Right lobe of liver (tissue), 6 donors: ENCODE data around the gene KCNMA1. TPM values are rescaled to one million over a fixed set of nuclear protein-coding genes. Genes with fewer than 3 reads are reported as not detected.

Experiments used
- ATAC-seq, 4 donors: fragments of 200-7000 bp; cut with Tn5 transposase; one replicate each; pipeline ENCODE4 v1.9.1; 2020; ENCODE audit warnings: mild to moderate bottlenecking in 4 of 4, moderate library complexity in 4 of 4
- DNase-seq, 3 donors: peaks; one replicate each; pipeline ENCODE4 v3.0.0-alpha.2; 2020
- H3K27ac ChIP-seq, 3 donors: fragments of 200-600 bp; one replicate each; pipeline ENCODE4 v1.8.0; 2022
- H3K27me3 ChIP-seq, 2 donors: fragments of 200-600 bp; one replicate each; pipeline ENCODE4 v1.8.0; 2022
- H3K36me3 ChIP-seq, 4 donors: fragments of 200-600 bp; sonication (generic) in 1 of 4; one replicate each; pipeline versions ENCODE4 v1.5.1 to v1.8.0; 2017 to 2022; ENCODE audit warnings: control low read depth in 1 of 4
- H3K4me1 ChIP-seq, 4 donors: fragments of 200-600 bp; sonication (generic) in 1 of 4; one replicate each; pipeline versions ENCODE4 v1.5.1 to v1.8.0; 2017 to 2022; ENCODE audit warnings: control low read depth in 1 of 4
- H3K4me3 ChIP-seq, 3 donors: fragments of 200-600 bp; one replicate each; pipeline ENCODE4 v1.8.0; 2022
- H3K9me3 ChIP-seq, 4 donors: fragments of 200-600 bp; sonication (generic) in 1 of 4; one replicate each; pipeline versions ENCODE4 v1.5.1 to v1.8.0; 2017 to 2022; ENCODE audit warnings: control low read depth in 1 of 4
- POLR2A ChIP-seq: fragments of 450-650 bp; IDR thresholded peaks from one replicate; pipeline ENCODE4 v1.6.1; 2017; ENCODE audit warnings: antibody characterized with exemption, mild to moderate bottlenecking
- WGBS: methylation state at CpG from one replicate; pipeline ENCODE4 v1.1.6; 2018; ENCODE audit warnings: low coverage, low lambda C conversion rate; ENCODE audit not compliant: insufficient coverage; ENCODE audit errors: missing lambda C conversion rate; 5-methylcytosine and 5-hydroxymethylcytosine counted together
- intact Hi-C, 2 donors: fragments of 100-400 bp; cut with DNase I; formaldehyde crosslinking; loops; one replicate each; pipeline versions ENCODE4 v1.11.2 to v1.14.1; 2022
- total RNA-seq, 6 experiments: library from RNA; depleted of rRNA in 2 of 6; stranded (reverse); fragments of >200 nt in 2 of 6; fragmentation: NEBNext Ultra II Directional in 3 of 6; extraction: Animal tissue kit (Norgen Biotek cat#: 25700) in 3 of 6; gene quantifications; one replicate each; pipeline versions ENCODE4 v1.1.0 to v1.2.4, GENCODE V29; 2016 to 2023
- TF ChIP-seq, protein P1 (sequence below), 4 donors: fragments of 200-600 bp in 3 of 4; fragments of 450-650 bp in 1 of 4; IDR thresholded peaks; one replicate each; pipeline versions ENCODE4 v1.5.1 to v1.8.0; 2016 to 2022; ENCODE audit warnings: antibody characterized with exemption in 4 of 4, mild to moderate bottlenecking in 2 of 4
- donor health status: DM: no; HTN: yes; CAD: no.
- donor health status: DM: no; HTN: no; CAD: no.
- donor health status: DM: no; HTN: no; CAD: no.
- donor health status: DM: no; HTN: yes; CAD: no.
- donor health status: DM: no; HTN: yes; CAD: no.

The KCNMA1 gene
- total RNA-seq, 6 experiments from 2014 or later = 5.7 to 48.0 (median 15.1) TPM

DNA sequence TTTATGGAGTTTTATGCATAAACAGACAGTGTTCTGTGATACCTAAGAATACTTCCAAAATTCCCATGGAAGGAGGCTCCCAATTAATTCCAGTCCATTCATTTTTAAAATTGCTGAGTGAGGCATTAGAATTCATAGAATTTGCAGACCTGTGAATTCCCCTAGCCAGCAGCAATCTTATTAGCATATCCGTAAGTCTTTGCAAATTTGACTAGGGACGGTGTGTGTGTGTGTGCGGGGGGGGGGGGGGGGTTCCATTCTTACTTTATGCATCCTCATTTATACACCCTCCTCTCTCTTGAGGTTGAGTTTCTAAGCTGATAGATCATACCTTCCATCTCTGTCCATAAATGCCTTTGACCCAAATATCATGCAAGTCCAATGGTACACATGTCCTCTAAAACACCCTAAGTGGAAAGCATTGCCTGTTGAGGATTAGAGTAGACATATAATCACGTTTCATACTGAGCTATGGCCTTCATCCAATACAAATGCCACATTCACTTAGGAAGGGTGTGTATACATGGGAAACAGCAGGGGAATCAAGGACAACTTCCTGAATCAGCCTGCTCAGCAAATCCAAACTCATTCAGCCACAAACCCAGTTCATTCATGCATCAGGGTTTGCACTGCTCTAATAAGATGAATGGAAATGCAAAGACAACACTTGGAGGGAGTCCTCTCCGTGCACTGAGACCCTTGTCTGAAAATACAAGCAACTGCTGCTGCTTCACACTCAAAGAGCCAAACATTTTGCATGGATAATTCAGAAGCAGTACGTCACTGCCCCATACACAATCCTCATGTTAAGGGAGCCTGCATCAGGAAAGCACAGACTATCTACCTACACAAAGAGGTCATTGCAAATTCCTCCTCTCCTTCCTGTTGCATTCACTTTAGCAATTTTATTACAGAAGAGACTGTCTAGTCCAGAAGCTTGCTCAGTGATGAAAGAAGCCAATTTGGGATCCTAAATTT, 350.8 kb downstream of the KCNMA1 start:
- Histone ChIP-seq H3K27me3 (no peaks in the 10 kb centered on the region), H3K27ac (peak overlapping the region in 2 of 3 donors; percentile 4 to 31), H3K4me1 (peaks cover 0 to 18% (median 9%) of the 10 kb centered on the region in 4 donors), H3K9me3 (no peaks in the 10 kb centered on the region), H3K36me3 (no peaks in the 10 kb centered on the region), H3K4me3 (no peak overlapping the region)
- intact Hi-C loops = no loop called here
- WGBS = 28% methylated on average over 2 of the region's 6 CpGs
- TF ChIP-seq POLR2A = no peak
- TF ChIP-seq, protein P1, sequence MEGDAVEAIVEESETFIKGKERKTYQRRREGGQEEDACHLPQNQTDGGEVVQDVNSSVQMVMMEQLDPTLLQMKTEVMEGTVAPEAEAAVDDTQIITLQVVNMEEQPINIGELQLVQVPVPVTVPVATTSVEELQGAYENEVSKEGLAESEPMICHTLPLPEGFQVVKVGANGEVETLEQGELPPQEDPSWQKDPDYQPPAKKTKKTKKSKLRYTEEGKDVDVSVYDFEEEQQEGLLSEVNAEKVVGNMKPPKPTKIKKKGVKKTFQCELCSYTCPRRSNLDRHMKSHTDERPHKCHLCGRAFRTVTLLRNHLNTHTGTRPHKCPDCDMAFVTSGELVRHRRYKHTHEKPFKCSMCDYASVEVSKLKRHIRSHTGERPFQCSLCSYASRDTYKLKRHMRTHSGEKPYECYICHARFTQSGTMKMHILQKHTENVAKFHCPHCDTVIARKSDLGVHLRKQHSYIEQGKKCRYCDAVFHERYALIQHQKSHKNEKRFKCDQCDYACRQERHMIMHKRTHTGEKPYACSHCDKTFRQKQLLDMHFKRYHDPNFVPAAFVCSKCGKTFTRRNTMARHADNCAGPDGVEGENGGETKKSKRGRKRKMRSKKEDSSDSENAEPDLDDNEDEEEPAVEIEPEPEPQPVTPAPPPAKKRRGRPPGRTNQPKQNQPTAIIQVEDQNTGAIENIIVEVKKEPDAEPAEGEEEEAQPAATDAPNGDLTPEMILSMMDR (IDR thresholded peaks at IDR 0.05) = no peak
- ATAC-seq = no peak
- DNase-seq = no peak

- H3K27ac ChIP-seq = no peak overlapping the region
- H3K4me1 ChIP-seq = peaks cover 0 to 18% (median 9%) of the 10 kb centered on the region in 4 donors
- DNase-seq (no peak), ATAC-seq (no peak)
- H3K27me3 ChIP-seq = no peaks in the 10 kb centered on the region
- no peaks in the 10 kb centered on the region for H3K9me3 ChIP-seq
- no peaks in the 10 kb centered on the region for H3K36me3 ChIP-seq
- TF ChIP-seq POLR2A = no peak
- TF ChIP-seq, protein P1 (IDR thresholded peaks at IDR 0.05) = no peak
- 50% methylated on average over 1 of the region's 1 CpG for WGBS
- H3K4me3 ChIP-seq = no peak overlapping the region
- intact Hi-C loops = no loop called here
These were observed 352.0 kb downstream of the KCNMA1 start for GRCh38 chr10:77285529-77286182.

GRCh38 chr10:77284797-77285196, 352.8 kb downstream of the KCNMA1 start:
- no peaks in the 10 kb centered on the region for H3K27me3 ChIP-seq
- DNase-seq (no peak), ATAC-seq (no peak)
- no peaks in the 10 kb centered on the region for H3K9me3 ChIP-seq
- H3K27ac ChIP-seq = no peak overlapping the region
- H3K4me3 ChIP-seq = no peak overlapping the region
- TF ChIP-seq, protein P1 (IDR thresholded peaks at IDR 0.05) = no peak
- TF ChIP-seq POLR2A = no peak
- no peaks in the 10 kb centered on the region for H3K36me3 ChIP-seq
- peaks cover 0 to 18% (median 9%) of the 10 kb centered on the region in 4 donors for H3K4me1 ChIP-seq
- intact Hi-C loops = no loop called here
- 83% methylated on average over 6 of the region's 6 CpGs for WGBS

DNA sequence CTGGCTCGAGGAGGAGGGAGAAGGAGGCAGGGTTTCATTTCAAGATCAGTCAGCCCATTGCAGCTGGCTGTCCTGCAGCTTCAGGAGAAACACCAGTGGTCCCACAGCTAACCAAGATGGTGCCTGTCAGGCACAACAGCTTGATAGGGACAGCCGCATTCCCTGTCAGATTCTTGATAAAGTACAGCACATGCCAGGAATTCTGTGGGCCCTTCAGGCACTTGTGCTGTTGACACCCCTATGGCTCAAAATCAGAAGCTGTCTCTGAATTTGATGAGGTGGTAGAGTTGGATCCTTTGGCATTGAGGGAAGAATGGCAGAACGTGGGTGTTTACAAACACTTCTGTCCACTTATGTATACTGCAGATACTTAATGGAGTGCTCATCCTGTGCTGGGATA, 354.3 kb downstream of the KCNMA1 start:
- Histone ChIP-seq H3K27me3 (no peaks in the 10 kb centered on the region), H3K27ac (no peak overlapping the region), H3K4me3 (no peak overlapping the region), H3K4me1 (peaks cover 0 to 15% (median 7%) of the 10 kb centered on the region in 4 donors), H3K9me3 (no peaks in the 10 kb centered on the region), H3K36me3 (no peaks in the 10 kb centered on the region)
- intact Hi-C loops = no loop called here
- 45% methylated on average over 2 of the region's 3 CpGs for WGBS
- TF ChIP-seq, protein P1 (IDR thresholded peaks at IDR 0.05) = no peak
- TF ChIP-seq POLR2A = no peak
- DNase-seq (no peak), ATAC-seq (no peak)
